Neural crest cell (in vitro differentiated cells): ENCODE measurements around the gene FBXO17. TPM values are rescaled to one million over a fixed set of nuclear protein-coding genes. Genes with fewer than 3 reads are reported as not detected.

Source experiments
- DNase-seq: peaks from one replicate; pipeline ENCODE4 v3.0.0; 2021; ENCODE audit warnings: low read depth, mixed read lengths, low spot score
- H3K27ac Mint-ChIP-seq: one replicate; pipeline ENCODE4 v1.8.0; 2021; ENCODE audit warnings: mild to moderate bottlenecking, mixed read lengths; ENCODE audit not compliant: unreplicated experiment
- H3K27me3 Mint-ChIP-seq: 2 replicates; pipeline ENCODE4 v1.8.0; 2021; ENCODE audit warnings: low read depth, mild to moderate bottlenecking, mixed read lengths
- H3K36me3 Mint-ChIP-seq: 2 replicates; pipeline ENCODE4 v1.8.0; 2021; ENCODE audit warnings: low read depth, mild to moderate bottlenecking, mixed read lengths
- H3K4me1 Mint-ChIP-seq: 2 replicates; pipeline ENCODE4 v1.8.0; 2021; ENCODE audit warnings: mixed read lengths
- H3K4me3 Mint-ChIP-seq: one replicate; pipeline ENCODE4 v1.8.0; 2021; ENCODE audit warnings: mild to moderate bottlenecking, mixed read lengths
- H3K9me3 Mint-ChIP-seq: 2 replicates; pipeline ENCODE4 v1.8.0; 2021; ENCODE audit warnings: mixed read lengths
- total RNA-seq: library from RNA; stranded (reverse); gene quantifications from 2 replicates; pipeline ENCODE4 v1.2.1, GENCODE V29; 2021
- TF ChIP-seq, protein P1 (sequence below): fragments of 200-600 bp; sonication (generic); conservative IDR thresholded peaks from 2 replicates; pipeline ENCODE4 v1.5.0; 2021; ENCODE audit warnings: antibody characterized with exemption, mild to moderate bottlenecking

Gene FBXO17
- total RNA-seq, 1 donor from 2014 or later, result 30.9 TPM

DNA sequence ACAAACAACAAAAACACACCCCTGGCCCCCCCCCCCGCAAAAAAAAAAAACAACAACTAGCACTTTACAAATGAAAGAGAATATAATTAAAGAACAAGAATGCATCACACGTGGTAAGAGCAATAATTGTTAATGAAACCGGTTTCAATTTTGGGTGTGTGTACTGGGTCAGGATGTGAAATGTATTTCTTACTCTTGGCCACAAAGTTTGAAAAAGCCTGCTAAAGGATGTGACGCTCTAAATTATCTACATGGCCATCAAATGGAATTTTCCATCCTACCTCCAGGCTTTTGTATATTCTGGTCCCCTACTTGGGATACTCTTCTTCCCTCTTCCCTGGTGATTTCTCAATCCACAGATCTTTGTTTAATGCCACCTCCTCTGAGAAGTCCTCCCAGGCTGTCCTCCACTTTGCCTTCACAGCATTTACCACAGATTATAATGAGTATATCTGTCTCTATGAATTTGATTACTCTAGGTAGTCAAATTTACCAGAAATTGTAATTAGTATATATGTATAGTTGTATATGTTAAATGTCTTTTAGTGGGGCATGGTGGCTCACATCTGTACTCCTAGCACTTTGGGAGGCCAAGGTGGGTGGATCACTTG is 47.0 kb downstream of the FBXO17 start:
- DNase-seq, result no peak
- Mint-ChIP-seq H3K9me3 (no peaks in the 10 kb centered on the region), H3K4me1 (peaks cover 28% of the 10 kb centered on the region), H3K27ac (no peak overlapping the region), H3K4me3 (peak overlapping the region; percentile 100), H3K27me3 (no peaks in the 10 kb centered on the region), H3K36me3 (peaks cover 5% of the 10 kb centered on the region)
- TF ChIP-seq, protein P1, sequence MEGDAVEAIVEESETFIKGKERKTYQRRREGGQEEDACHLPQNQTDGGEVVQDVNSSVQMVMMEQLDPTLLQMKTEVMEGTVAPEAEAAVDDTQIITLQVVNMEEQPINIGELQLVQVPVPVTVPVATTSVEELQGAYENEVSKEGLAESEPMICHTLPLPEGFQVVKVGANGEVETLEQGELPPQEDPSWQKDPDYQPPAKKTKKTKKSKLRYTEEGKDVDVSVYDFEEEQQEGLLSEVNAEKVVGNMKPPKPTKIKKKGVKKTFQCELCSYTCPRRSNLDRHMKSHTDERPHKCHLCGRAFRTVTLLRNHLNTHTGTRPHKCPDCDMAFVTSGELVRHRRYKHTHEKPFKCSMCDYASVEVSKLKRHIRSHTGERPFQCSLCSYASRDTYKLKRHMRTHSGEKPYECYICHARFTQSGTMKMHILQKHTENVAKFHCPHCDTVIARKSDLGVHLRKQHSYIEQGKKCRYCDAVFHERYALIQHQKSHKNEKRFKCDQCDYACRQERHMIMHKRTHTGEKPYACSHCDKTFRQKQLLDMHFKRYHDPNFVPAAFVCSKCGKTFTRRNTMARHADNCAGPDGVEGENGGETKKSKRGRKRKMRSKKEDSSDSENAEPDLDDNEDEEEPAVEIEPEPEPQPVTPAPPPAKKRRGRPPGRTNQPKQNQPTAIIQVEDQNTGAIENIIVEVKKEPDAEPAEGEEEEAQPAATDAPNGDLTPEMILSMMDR, result no peak

DNA sequence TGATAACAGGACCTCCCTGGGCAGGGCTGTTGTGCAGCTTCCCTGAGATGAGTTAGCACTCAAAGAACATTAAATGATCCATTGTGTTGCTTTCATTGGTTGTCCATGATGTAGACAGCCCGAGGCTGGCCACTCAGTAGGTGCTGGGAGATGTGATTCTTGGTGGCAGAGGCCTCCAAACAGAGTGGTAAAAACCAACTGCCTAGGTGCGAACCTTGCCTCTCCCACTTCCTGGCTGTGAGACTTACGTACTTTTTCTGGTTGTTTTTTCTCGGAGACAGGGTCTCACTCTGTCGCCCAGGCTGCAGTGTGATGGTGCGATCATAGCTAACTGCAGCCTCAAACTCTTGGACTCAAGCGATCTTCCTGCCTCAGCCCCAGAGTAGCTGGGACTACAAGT is 51.2 kb downstream of the FBXO17 start:
- no peaks in the 10 kb centered on the region for H3K9me3 Mint-ChIP-seq
- H3K36me3 Mint-ChIP-seq, result peaks cover 13% of the 10 kb centered on the region
- peaks cover 5% of the 10 kb centered on the region for H3K4me1 Mint-ChIP-seq
- DNase-seq, result no peak
- no peaks in the 10 kb centered on the region for H3K27me3 Mint-ChIP-seq
- TF ChIP-seq, protein P1, result no peak
- H3K4me3 Mint-ChIP-seq, result no peak overlapping the region
- H3K27ac Mint-ChIP-seq, result no peak overlapping the region

DNA sequence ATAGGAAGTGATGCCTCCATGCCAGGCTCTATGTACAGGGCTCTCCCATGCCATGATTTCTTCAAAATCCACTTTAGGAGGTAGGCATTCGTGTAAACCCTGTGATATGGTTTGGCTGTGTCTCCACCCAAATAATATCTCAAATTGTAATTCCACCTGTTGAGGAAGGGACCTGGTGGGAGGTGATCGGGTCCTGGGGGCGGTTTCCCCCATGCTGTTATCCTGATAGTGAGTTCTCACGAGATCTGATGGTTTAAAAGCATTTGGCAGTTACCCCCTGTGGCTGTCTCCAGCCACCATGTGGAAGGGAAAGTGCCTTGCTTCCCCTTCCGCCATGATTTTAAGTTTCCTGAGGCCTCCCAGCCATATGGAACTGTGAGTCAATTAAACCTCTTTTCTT is 53.1 kb downstream of the FBXO17 start:
- no peak for DNase-seq
- Mint-ChIP-seq H3K27ac (no peak overlapping the region), H3K4me3 (no peak overlapping the region), H3K4me1 (no peaks in the 10 kb centered on the region), H3K9me3 (no peaks in the 10 kb centered on the region), H3K27me3 (no peaks in the 10 kb centered on the region), H3K36me3 (peaks cover 13% of the 10 kb centered on the region)
- TF ChIP-seq, protein P1, result no peak

DNA sequence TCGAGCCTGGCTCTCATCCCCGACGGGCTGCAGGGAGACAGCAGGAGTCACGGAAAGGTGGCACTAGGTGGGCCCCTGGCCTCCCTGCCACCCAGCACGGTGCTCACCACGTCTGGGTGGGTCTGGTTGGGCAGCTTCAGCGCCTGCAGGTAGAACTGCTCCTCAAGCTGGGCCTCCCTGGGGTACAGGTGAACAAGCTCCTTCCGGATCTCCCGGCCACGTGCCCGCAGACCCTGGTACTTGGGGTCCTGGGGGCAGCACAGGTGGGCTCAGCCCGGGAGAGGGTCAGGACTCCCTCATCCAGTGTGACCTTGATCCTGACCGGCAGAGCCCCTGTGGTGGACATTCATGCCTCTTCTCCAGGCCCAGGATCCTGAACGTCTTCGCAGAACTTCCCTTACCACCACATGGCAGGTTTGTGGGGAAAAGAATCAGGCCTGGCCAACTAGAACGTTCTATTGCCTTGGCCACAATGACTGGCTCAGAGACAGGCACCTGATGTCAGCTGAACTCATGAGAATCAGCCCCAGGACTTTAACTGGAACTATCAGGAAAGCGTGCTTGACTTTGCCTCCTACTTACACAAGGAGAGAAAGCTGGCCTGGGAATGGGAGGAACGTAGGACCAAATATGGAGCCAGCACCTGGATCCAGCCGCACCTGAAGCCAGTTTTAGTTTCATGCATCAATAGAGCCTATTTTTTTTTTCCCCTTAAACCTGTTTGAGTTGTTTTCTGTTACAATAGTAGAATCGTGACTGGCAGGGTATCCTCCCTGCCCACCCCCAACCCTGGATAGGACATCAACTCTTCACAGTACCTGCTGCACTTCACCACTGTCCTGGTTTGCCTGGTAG is 53.9 kb downstream of the FBXO17 start:
- H3K27ac Mint-ChIP-seq, result no peak overlapping the region
- TF ChIP-seq, protein P1, result no peak
- no peak for DNase-seq
- H3K4me3 Mint-ChIP-seq, result no peak overlapping the region
- no peaks in the 10 kb centered on the region for H3K4me1 Mint-ChIP-seq
- no peaks in the 10 kb centered on the region for H3K9me3 Mint-ChIP-seq
- H3K36me3 Mint-ChIP-seq, result peaks cover 13% of the 10 kb centered on the region
- H3K27me3 Mint-ChIP-seq, result no peaks in the 10 kb centered on the region

DNA sequence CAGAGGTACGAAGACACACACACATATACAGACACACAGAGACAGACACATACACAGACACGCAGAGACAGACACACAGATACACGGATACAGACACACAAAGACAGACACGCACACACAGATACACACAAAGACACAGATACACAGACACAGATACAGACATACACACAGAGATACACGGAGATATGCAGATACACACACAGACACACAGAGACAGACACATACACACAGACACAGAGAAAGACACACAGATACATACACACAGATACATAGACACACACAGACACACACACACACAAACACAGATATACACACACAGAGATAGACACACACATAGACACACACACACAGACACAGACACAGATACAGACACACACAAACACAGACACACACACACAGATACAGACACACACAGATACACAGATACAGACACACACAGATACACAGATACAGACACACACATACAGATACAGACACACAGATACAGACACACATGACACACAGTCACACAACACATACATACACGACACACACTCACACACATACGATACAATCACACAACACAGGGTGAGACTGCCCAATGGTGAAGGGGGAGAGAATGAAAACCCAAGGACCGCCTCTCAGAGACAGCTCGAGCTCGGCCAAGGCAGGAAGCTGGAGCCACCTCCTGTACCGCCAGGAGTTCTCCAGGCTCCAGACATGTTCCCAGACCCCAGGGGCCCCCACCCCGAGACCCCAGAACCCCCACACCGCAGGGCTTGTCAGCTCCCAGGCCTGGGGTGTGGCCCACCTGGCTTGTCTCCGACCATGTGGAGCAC is 54.7 kb downstream of the FBXO17 start:
- no peaks in the 10 kb centered on the region for H3K4me1 Mint-ChIP-seq
- H3K36me3 Mint-ChIP-seq, result peaks cover 13% of the 10 kb centered on the region
- no peak overlapping the region for H3K27ac Mint-ChIP-seq
- H3K9me3 Mint-ChIP-seq, result no peaks in the 10 kb centered on the region
- no peak overlapping the region for H3K4me3 Mint-ChIP-seq
- no peaks in the 10 kb centered on the region for H3K27me3 Mint-ChIP-seq
- TF ChIP-seq, protein P1, result no peak
- no peak for DNase-seq
